SK-N-SH (cell line): ENCODE results near the gene ZW10.

Experiments used
- CHD2 ChIP-seq: fragments of 150-350 bp; IDR thresholded peaks from 2 replicates; pipeline ENCODE4 v1.6.1; 2018; ENCODE audit warnings: low read length; ENCODE audit not compliant: partially characterized antibody
- ELF1 ChIP-seq: IDR thresholded peaks from 2 replicates; pipeline ENCODE4 v1.4.0; 2012
- EP300 ChIP-seq, 2 experiments: IDR thresholded peaks; 2 replicates each; pipeline versions ENCODE4 v1.4.0 to v1.6.1; 2012; ENCODE audit warnings: borderline replicate concordance in 1 of 2, low read depth in 1 of 2, low read length in 1 of 2
- EZH2phosphoT487 ChIP-seq: fragments of 200-600 bp; sonication (generic); IDR thresholded peaks from 2 replicates; pipeline ENCODE4 v1.6.1; 2017; ENCODE audit warnings: low read depth, mixed run types, mild to moderate bottlenecking, antibody characterized with exemption, moderate library complexity, borderline replicate concordance
- GABPA ChIP-seq: IDR thresholded peaks from 2 replicates; pipeline ENCODE4 v1.4.0; 2012; ENCODE audit warnings: low read depth, mild to moderate bottlenecking
- JUND ChIP-seq: IDR thresholded peaks from 2 replicates; pipeline ENCODE4 v1.4.0; 2012
- POLR2AphosphoS5 ChIP-seq: IDR thresholded peaks from 2 replicates; pipeline ENCODE4 v1.6.1; 2012; ENCODE audit warnings: low read depth, low read length
- RAD21 ChIP-seq: IDR thresholded peaks from 2 replicates; pipeline ENCODE4 v1.6.1; 2012; ENCODE audit warnings: mild to moderate bottlenecking, low read length
- RCOR1 ChIP-seq: fragments of 150-350 bp; IDR thresholded peaks from 2 replicates; pipeline ENCODE4 v1.6.1; 2017; ENCODE audit warnings: antibody characterized with exemption, low read length
- RFX5 ChIP-seq: IDR thresholded peaks from 2 replicates; pipeline ENCODE4 v1.6.1; 2012; ENCODE audit warnings: mild to moderate bottlenecking, improper control_type of control experiment, low read length
- USF2 ChIP-seq: fragments of 150-350 bp; IDR thresholded peaks from 2 replicates; pipeline ENCODE4 v1.6.1; 2017; ENCODE audit warnings: antibody characterized with exemption, low read length, low read depth, borderline replicate concordance
- YY1 ChIP-seq: IDR thresholded peaks from 2 replicates; pipeline ENCODE4 v1.4.0; 2012; ENCODE audit warnings: low read depth, mild to moderate bottlenecking
- TF ChIP-seq, protein P1 (sequence below): fragments of 200-600 bp; sonication (generic); IDR thresholded peaks from 2 replicates; pipeline ENCODE4 v1.6.1; 2017; ENCODE audit warnings: antibody characterized with exemption, mild to moderate bottlenecking, moderate library complexity
- TF ChIP-seq, protein P2 (sequence below): IDR thresholded peaks from 2 replicates; pipeline ENCODE4 v1.6.1; 2012; ENCODE audit warnings: mild to moderate bottlenecking, low read depth, low read length, moderate library complexity

- TF ChIP-seq YY1 (no peak), EZH2phosphoT487 (no peak), CHD2 (no peak), POLR2AphosphoS5 (no peak), RAD21 (no peak), USF2 (no peak), RFX5 (no peak), EP300 (IDR thresholded peaks at IDR 0.05; ENCODE audit: borderline replicate concordance in 1 of 2, low read depth in 1 of 2, low read length in 1 of 2) (no peak), GABPA (no peak), JUND (no peak), RCOR1 (no peak), ELF1 (no peak)
- TF ChIP-seq, protein P1, sequence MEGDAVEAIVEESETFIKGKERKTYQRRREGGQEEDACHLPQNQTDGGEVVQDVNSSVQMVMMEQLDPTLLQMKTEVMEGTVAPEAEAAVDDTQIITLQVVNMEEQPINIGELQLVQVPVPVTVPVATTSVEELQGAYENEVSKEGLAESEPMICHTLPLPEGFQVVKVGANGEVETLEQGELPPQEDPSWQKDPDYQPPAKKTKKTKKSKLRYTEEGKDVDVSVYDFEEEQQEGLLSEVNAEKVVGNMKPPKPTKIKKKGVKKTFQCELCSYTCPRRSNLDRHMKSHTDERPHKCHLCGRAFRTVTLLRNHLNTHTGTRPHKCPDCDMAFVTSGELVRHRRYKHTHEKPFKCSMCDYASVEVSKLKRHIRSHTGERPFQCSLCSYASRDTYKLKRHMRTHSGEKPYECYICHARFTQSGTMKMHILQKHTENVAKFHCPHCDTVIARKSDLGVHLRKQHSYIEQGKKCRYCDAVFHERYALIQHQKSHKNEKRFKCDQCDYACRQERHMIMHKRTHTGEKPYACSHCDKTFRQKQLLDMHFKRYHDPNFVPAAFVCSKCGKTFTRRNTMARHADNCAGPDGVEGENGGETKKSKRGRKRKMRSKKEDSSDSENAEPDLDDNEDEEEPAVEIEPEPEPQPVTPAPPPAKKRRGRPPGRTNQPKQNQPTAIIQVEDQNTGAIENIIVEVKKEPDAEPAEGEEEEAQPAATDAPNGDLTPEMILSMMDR, result no peak
- TF ChIP-seq, protein P2, sequence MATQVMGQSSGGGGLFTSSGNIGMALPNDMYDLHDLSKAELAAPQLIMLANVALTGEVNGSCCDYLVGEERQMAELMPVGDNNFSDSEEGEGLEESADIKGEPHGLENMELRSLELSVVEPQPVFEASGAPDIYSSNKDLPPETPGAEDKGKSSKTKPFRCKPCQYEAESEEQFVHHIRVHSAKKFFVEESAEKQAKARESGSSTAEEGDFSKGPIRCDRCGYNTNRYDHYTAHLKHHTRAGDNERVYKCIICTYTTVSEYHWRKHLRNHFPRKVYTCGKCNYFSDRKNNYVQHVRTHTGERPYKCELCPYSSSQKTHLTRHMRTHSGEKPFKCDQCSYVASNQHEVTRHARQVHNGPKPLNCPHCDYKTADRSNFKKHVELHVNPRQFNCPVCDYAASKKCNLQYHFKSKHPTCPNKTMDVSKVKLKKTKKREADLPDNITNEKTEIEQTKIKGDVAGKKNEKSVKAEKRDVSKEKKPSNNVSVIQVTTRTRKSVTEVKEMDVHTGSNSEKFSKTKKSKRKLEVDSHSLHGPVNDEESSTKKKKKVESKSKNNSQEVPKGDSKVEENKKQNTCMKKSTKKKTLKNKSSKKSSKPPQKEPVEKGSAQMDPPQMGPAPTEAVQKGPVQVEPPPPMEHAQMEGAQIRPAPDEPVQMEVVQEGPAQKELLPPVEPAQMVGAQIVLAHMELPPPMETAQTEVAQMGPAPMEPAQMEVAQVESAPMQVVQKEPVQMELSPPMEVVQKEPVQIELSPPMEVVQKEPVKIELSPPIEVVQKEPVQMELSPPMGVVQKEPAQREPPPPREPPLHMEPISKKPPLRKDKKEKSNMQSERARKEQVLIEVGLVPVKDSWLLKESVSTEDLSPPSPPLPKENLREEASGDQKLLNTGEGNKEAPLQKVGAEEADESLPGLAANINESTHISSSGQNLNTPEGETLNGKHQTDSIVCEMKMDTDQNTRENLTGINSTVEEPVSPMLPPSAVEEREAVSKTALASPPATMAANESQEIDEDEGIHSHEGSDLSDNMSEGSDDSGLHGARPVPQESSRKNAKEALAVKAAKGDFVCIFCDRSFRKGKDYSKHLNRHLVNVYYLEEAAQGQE, result no peak
Observed at GRCh38 chr11:113683481-113684046, 89.9 kb downstream of the ZW10 start.
